HG03196 (cell line): ENCODE measurements around the gene PLD1.
"Not testable (repeated sequence)": the region's sequence is repeated elsewhere in the genome, so short reads cannot be mapped to it uniquely, and the experiment has no call there.

Experiments
- ATAC-seq: cut with Tn5 transposase; IDR thresholded peaks from one replicate; pipeline ENCODE4 v1.9.1; 2021; ENCODE audit not compliant: unreplicated experiment

The PLD1 gene

GRCh38 chr3:171746320-171747222 lies 63.7 kb downstream of the PLD1 start:
- ATAC-seq: not testable (repeated sequence)

GRCh38 chr3:171745577-171746319 lies 64.5 kb downstream of the PLD1 start:
- no peak for ATAC-seq

GRCh38 chr3:171744158-171744741 lies 66.0 kb downstream of the PLD1 start:
- ATAC-seq: no peak

- ATAC-seq: no peak
Measured at GRCh38 chr3:171743327-171744157, 66.7 kb downstream of the PLD1 start.

GRCh38 chr3:171741377-171741776 lies 68.9 kb downstream of the PLD1 start:
- ATAC-seq: no peak

- ATAC-seq: no peak
Measured at GRCh38 chr3:171736556-171736955, 73.7 kb downstream of the PLD1 start.

GRCh38 chr3:171733561-171733960 lies 76.7 kb downstream of the PLD1 start:
- no peak for ATAC-seq

- no peak for ATAC-seq
Measured at GRCh38 chr3:171732756-171733155, 77.5 kb downstream of the PLD1 start.

GRCh38 chr3:171731691-171732090 lies 78.6 kb downstream of the PLD1 start:
- no peak for ATAC-seq

- ATAC-seq: no peak
Measured at GRCh38 chr3:171729452-171730334, 80.6 kb downstream of the PLD1 start.

- ATAC-seq: no peak
Measured at GRCh38 chr3:171727288-171727687, 83.0 kb downstream of the PLD1 start.

- no peak for ATAC-seq
Measured at GRCh38 chr3:171718493-171719185, 91.6 kb downstream of the PLD1 start.

- ATAC-seq: no peak
Measured at GRCh38 chr3:171715155-171715554, 95.1 kb downstream of the PLD1 start.

- ATAC-seq: no peak
Measured at GRCh38 chr3:171712171-171712938, 97.9 kb downstream of the PLD1 start.

GRCh38 chr3:171711461-171712170 lies 98.7 kb downstream of the PLD1 start:
- ATAC-seq: no peak

GRCh38 chr3:171710359-171710758 lies 99.9 kb downstream of the PLD1 start:
- ATAC-seq: no peak

GRCh38 chr3:171704814-171705213 lies 105.5 kb downstream of the PLD1 start:
- ATAC-seq: no peak

- no peak for ATAC-seq
Measured at GRCh38 chr3:171704002-171704401, 106.3 kb downstream of the PLD1 start.
